ENCODE results near the gene PFKP.

PFKP gene

DNA sequence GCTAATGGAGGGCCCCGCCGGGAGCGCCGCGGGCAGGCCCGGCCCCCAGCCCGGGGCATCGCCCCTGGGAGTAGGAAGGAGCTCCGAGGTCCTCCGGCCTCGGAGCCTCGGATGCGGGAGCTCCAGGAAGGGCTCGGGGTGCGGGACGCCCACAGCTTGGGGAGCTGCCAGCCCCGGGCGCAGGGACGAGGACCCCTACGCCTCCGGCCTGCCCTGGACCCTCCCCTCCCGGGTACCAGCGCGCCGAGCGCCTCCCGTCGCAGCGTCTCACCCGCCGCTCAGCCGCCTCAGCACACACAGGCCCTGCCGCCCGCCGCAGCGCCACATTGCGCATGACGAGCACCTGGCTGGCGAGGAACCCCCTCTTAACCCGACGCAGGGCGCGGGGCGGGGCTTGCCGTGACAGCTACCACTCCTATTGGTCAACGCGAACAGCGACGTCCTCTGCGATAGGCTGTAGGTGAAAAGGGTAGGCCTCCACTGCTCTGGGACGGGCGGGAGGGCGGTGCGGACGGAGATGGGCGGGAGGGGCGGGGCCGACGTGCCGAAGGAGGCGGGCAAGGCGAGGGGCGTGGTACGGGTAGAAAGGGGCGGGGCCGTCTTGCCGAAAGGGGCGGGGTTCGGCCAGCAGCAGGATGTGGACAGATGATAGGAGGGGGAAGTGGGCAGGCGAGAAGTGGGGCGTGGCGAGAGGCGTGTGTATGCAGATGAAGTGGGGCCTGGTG lies 105.3 kb downstream of the PFKP start, which contains the start of gene PITRM1:
PITRM1 (minus strand) TSS at position 337 of the 725 bp plus-strand sequence; CDS start at position 327, 10 bp downstream.
- H3K4me3 ChIP-seq (replicated peaks in 1 of 2; ENCODE audit: low read depth in 2 of 2, low read length in 2 of 2): peak within 1 kb of the TSS; percentile 63 to 84
- DNase-seq (ENCODE audit: low read depth in 2 of 2): peak; percentile 99 to 100
- TF ChIP-seq, protein P1, sequence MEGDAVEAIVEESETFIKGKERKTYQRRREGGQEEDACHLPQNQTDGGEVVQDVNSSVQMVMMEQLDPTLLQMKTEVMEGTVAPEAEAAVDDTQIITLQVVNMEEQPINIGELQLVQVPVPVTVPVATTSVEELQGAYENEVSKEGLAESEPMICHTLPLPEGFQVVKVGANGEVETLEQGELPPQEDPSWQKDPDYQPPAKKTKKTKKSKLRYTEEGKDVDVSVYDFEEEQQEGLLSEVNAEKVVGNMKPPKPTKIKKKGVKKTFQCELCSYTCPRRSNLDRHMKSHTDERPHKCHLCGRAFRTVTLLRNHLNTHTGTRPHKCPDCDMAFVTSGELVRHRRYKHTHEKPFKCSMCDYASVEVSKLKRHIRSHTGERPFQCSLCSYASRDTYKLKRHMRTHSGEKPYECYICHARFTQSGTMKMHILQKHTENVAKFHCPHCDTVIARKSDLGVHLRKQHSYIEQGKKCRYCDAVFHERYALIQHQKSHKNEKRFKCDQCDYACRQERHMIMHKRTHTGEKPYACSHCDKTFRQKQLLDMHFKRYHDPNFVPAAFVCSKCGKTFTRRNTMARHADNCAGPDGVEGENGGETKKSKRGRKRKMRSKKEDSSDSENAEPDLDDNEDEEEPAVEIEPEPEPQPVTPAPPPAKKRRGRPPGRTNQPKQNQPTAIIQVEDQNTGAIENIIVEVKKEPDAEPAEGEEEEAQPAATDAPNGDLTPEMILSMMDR (IDR thresholded peaks at IDR 0.05; ENCODE audit: low read depth, low read length): no peak

DNA sequence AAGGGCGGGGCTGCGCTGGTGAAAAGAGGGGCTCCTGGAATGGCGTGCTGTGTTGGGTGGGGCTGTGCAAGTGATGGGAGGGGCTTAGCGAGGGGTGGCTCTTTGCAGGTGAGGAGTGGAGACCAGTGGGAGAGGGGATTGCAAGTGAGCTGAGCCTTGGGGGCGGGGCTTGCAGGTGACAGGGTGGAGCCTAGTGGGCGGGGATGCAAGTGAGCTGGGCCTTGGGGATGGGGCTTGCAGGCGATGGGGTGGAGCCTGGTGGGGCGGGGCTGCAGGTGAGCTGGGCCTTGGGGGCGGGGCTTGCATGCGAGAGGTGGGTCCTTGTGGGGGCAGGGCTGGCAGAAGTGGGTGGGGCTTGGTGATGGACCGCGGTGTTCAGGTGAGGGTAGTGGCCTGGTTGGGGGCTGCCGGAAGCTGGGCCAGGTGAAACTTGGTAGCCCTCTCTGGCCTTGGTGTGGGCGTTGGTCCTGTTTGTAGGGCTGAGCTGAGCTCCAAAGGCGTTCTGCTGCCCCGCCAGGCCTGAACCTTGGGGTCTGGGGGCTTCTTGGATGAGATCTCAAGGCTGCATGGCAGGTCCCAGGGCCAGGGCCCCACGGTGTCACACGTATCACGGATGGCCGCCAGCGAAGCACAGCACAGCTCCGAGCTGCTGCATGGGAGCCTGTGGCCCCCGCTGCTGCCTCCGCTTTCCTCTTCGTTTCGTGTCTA lies 106.0 kb downstream of the PFKP start:
- TF ChIP-seq, protein P1 (IDR thresholded peaks at IDR 0.05; ENCODE audit: low read depth, low read length): no peak
- no peak for DNase-seq (ENCODE audit: low read depth in 2 of 2)
- peak overlapping the region; percentile 49 to 51 for H3K4me3 ChIP-seq (replicated peaks in 1 of 2; ENCODE audit: low read depth in 2 of 2, low read length in 2 of 2)

DNA sequence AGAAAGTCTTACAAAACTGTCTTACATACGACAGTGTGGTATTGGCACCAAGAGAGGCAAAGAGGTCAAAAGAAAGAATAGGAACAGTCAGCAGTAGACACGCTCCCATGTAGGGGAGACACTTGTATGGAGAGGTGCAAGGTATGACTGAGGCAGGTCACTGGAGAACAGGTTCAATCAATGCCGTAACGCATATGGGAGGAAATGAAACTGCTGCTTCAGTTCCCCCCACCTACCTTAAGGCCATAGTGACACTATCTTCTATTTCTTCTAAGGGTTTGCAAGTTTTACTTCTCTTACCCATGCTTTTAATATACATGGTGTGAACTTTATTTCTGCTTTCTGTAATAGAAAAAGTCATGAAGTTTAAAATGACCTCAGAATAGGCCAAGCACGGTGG lies 110.7 kb downstream of the PFKP start:
- DNase-seq (ENCODE audit: low read depth in 2 of 2): no peak

DNA sequence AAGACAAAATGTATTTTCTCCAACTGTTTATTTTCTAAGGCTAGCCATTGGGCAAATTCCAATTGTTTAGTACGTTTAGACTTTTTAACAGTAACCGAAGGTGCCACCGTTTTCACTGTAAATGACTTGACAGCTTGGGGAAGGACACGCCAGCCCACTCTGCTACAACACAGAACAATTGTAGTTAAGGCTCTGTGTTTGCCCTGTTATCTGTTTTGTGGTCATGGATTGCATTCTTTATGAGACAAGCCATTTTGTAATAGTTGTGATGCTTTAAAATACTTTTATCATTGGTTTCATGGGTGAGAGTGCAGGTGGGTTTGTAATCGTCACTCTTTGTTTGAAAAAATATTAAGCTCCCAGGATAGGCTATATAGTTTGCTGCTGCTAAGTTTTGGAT lies 111.8 kb downstream of the PFKP start:
- DNase-seq (ENCODE audit: low read depth in 2 of 2): peak in 1 of 2 donors; percentile 45
- H3K4me3 ChIP-seq (replicated peaks in 1 of 2; ENCODE audit: low read depth in 2 of 2, low read length in 2 of 2): no peak overlapping the region
- TF ChIP-seq, protein P1 (IDR thresholded peaks at IDR 0.05; ENCODE audit: low read depth, low read length): no peak

More for the DNA sequence above, 110.7 kb downstream of the PFKP start:
- TF ChIP-seq, protein P1 (IDR thresholded peaks at IDR 0.05; ENCODE audit: low read depth, low read length): no peak
- no peak overlapping the region for H3K4me3 ChIP-seq (replicated peaks in 1 of 2; ENCODE audit: low read depth in 2 of 2, low read length in 2 of 2)

DNA sequence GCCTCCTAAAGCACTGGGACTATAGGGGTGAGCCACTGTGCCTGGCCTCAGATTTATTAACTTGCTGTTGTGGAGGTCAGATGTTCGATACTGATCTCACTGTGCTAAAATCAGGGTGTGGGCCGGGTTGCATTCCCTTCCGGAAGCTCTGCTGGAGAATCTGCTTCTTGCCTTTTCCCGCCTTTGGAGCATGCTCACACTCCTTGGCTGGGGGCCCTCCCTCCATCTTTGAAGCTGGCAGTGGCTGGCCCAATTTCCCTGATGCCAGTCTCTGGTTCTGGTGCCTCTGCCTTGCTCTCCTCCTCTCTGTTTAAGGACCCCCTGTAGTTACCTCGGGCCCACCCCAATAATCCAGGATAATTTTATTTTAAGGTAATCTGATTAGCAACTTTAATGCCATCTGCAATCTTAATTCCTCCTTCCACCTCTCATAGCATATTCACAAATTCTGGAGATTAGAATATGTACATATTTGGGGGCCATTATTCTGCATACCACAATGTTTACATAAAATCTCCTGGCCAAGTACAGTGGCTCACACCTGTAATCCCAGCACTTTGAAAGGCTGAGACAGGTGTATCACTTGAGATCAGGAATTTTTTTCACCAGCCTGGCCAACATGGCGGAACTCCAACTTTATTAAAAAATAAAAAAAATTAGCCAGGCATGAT lies 113.1 kb downstream of the PFKP start:
- H3K4me3 ChIP-seq (replicated peaks in 1 of 2; ENCODE audit: low read depth in 2 of 2, low read length in 2 of 2): no peak overlapping the region
- TF ChIP-seq, protein P1 (IDR thresholded peaks at IDR 0.05; ENCODE audit: low read depth, low read length): no peak
- no peak for DNase-seq (ENCODE audit: low read depth in 2 of 2)

DNA sequence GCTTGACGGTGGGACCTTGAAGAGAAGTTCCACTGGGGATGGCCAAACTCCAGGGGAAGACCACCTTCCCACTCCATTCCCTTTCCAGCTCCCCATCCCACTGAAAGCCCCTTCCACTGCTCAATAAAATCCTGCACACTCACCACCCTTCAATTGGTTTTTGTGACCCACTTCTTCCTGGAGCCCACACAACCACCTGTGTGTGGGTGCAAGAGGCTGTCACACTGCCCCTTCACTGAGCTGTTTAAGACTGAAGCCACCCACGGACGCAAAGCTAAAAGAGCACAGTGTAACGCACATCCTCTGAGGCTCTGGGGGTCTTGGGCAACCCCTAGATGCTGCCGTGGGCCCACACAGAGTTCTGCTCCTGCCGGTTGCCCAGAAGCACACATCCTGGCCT lies 118.0 kb downstream of the PFKP start:
- H3K4me3 ChIP-seq (replicated peaks in 1 of 2; ENCODE audit: low read depth in 2 of 2, low read length in 2 of 2): no peak overlapping the region
- TF ChIP-seq, protein P1 (IDR thresholded peaks at IDR 0.05; ENCODE audit: low read depth, low read length): no peak
- no peak for DNase-seq (ENCODE audit: low read depth in 2 of 2)

Measured in cardiac fibroblast (primary cell).